Endothelial cell of umbilical vein (primary cell): Measurements from ENCODE around the gene GRAMD1B. TPM values are rescaled to one million over a fixed set of nuclear protein-coding genes. Genes with fewer than 3 reads are reported as not detected.

ENCODE experiments used
- BruUV-seq: library from RNA; stranded (reverse); fragments of 400-500 nt; replicated peaks from 2 replicates; lab custom pipeline; 2021; lab: Mats Ljungman, UMichigan
- CTCF ChIA-PET: fragments of 300-600, 350-600 bp; sonication (Branson Sonifier 250); formaldehyde crosslinking; loops from one replicate; lab custom pipeline; 2021; ENCODE audit warnings: antibody characterized with exemption, inconsistent platforms; lab: Charles Lee
- POLR2A ChIA-PET: fragments of 300-600, 350-600 bp; sonication (Branson Sonifier 250); formaldehyde crosslinking; loops from one replicate; lab custom pipeline; 2021; ENCODE audit warnings: antibody characterized with exemption, inconsistent platforms; lab: Charles Lee
- DNase-seq: peaks from one replicate; pipeline ENCODE4 v3.0.0-alpha.2; 2011; ENCODE audit warnings: low read depth, low spot score
- FAIRE-seq: peaks from 2 replicates; lab custom pipeline; 2011; peaks lifted over from hg19 to GRCh38; lab: Jason Lieb, UNC
- H2AFZ ChIP-seq: 2 replicates; pipeline ENCODE4 v1.6.0; 2012; ENCODE audit warnings: low read depth, low read length, control low read depth, inconsistent platforms
- H3K27ac ChIP-seq: 2 replicates; pipeline ENCODE4 v1.5.1; 2011; ENCODE audit warnings: low read depth, mild to moderate bottlenecking, control low read depth, low read length, moderate library complexity; ENCODE audit not compliant: insufficient read depth
- H3K27me3 ChIP-seq, 2 experiments: 2 replicates each; pipeline versions ENCODE4 v1.6.0 to v1.6.1; 2011; ENCODE audit warnings: low read length in 2 of 2, mixed read lengths in 1 of 2; ENCODE audit not compliant: control insufficient read depth in 2 of 2, insufficient read depth in 2 of 2
- H3K36me3 ChIP-seq, 2 experiments: 2 replicates in 1 of 2; 3 replicates in 1 of 2; pipeline ENCODE4 v1.5.1; 2011; ENCODE audit warnings: low read length in 2 of 2, mild to moderate bottlenecking in 1 of 2, moderate library complexity in 1 of 2; ENCODE audit not compliant: control insufficient read depth in 2 of 2, insufficient read depth in 2 of 2; ENCODE audit errors: extremely low read depth in 1 of 2
- H3K4me1 ChIP-seq: 3 replicates; pipeline ENCODE4 v1.5.1; 2011; ENCODE audit warnings: mild to moderate bottlenecking, low read length; ENCODE audit not compliant: control insufficient read depth, insufficient read depth; ENCODE audit errors: extremely low read depth
- H3K4me2 ChIP-seq: 2 replicates; pipeline ENCODE4 v1.6.1; 2011; ENCODE audit warnings: low read length, control low read depth, mixed read lengths; ENCODE audit not compliant: insufficient read depth
- H3K4me3 ChIP-seq, 3 experiments: fragments of 200-600 bp in 1 of 3; sonication (generic), shearing (Covaris generic) in 1 of 3; replicated peaks in 1 of 3; 2 replicates each; pipeline ENCODE4 v1.5.1; 2011 to 2016; ENCODE audit warnings: control low read depth in 3 of 3, low read length in 3 of 3, mild to moderate bottlenecking in 2 of 3, inconsistent platforms in 1 of 3, low read depth in 1 of 3, moderate library complexity in 1 of 3; ENCODE audit not compliant: insufficient read depth in 1 of 3
- H3K79me2 ChIP-seq: 2 replicates; pipeline ENCODE4 v1.6.0; 2012; ENCODE audit warnings: low read length, inconsistent platforms; ENCODE audit not compliant: control insufficient read depth, insufficient read depth
- H3K9ac ChIP-seq: replicated peaks from 2 replicates; pipeline ENCODE3; 2011; ENCODE audit warnings: low read length, control low read depth; ENCODE audit not compliant: insufficient read depth; ENCODE audit errors: extremely low read depth
- H3K9me1 ChIP-seq: replicated peaks from 3 replicates; pipeline ENCODE4 v1.6.0; 2011; ENCODE audit warnings: mild to moderate bottlenecking, low read length; ENCODE audit not compliant: control insufficient read depth, insufficient read depth; ENCODE audit errors: extremely low read depth
- H3K9me3 ChIP-seq: replicated peaks from 2 replicates; pipeline ENCODE4 v1.5.1; 2012; ENCODE audit warnings: low read length, inconsistent platforms; ENCODE audit not compliant: control insufficient read depth, insufficient read depth
- H4K20me1 ChIP-seq: replicated peaks from 2 replicates; pipeline ENCODE3; 2011; ENCODE audit warnings: mild to moderate bottlenecking, low read length; ENCODE audit not compliant: control insufficient read depth, insufficient read depth; ENCODE audit errors: extremely low read depth
- FOS ChIP-seq: IDR thresholded peaks from 2 replicates; pipeline ENCODE4 v1.6.1; 2011; ENCODE audit warnings: mild to moderate bottlenecking, low read length, moderate library complexity, borderline replicate concordance; ENCODE audit not compliant: insufficient read depth
- GATA2 ChIP-seq: IDR thresholded peaks from 2 replicates; pipeline ENCODE4 v1.7.0; 2011; ENCODE audit warnings: low read depth, mild to moderate bottlenecking, moderate library complexity, mixed read lengths, low read length; ENCODE audit not compliant: insufficient read length, insufficient read depth
- JUN ChIP-seq: IDR thresholded peaks from 2 replicates; pipeline ENCODE4 v1.6.1; 2011; ENCODE audit warnings: borderline replicate concordance, low read depth; ENCODE audit not compliant: insufficient read length, insufficient read depth
- POLR2A ChIP-seq: IDR thresholded peaks from 2 replicates; pipeline ENCODE4 v1.6.1; 2012; ENCODE audit warnings: low read depth, mild to moderate bottlenecking, control low read depth, low read length
- POLR2AphosphoS5 ChIP-seq: IDR thresholded peaks from 2 replicates; pipeline ENCODE4 v1.6.1; 2012; ENCODE audit warnings: low read depth, mild to moderate bottlenecking, control low read depth, low read length, moderate library complexity; ENCODE audit not compliant: insufficient read depth
- dilution Hi-C: fragments of 300-500 bp; cut with MboI; formaldehyde crosslinking; loops from one replicate; pipeline ENCODE4 v1.15.0; 2019; ENCODE audit warnings: low sequenced_read_pairs; ENCODE audit not compliant: extremely low pct_ligation_motif_present
- intact Hi-C: fragments of 100-400 bp; cut with micrococcal nuclease; formaldehyde crosslinking; loops from one replicate; pipeline ENCODE4 v1.10.0; 2022
- polyA plus RNA-seq, 4 experiments: library from polyadenylated mRNA; depleted of rRNA in 3 of 4; stranded (reverse) in 3 of 4; unstranded in 1 of 4; fragments of >200 nt; gene quantifications; 2 replicates each; pipeline versions ENCODE4 v1.2.1 to v1.2.3, GENCODE V29; 2011 to 2012; ENCODE audit warnings: missing spikeins in 1 of 4
- total RNA-seq: library from RNA; stranded (reverse); gene quantifications from 2 replicates; pipeline ENCODE4 v1.2.3, GENCODE V29; 2021
- TF ChIP-seq, protein P1 (sequence below): IDR thresholded peaks from 2 replicates; pipeline ENCODE4 v1.6.1; 2011; ENCODE audit not compliant: insufficient read depth, insufficient read length
- TF ChIP-seq, protein P2 (sequence below), 2 donors: IDR thresholded peaks; 1 replicate in 1 of 2; 2 replicates in 1 of 2; pipeline ENCODE4 v1.5.1; 2011; ENCODE audit warnings: low read length in 2 of 2, mild to moderate bottlenecking in 2 of 2, moderate library complexity in 2 of 2, control low read depth in 1 of 2, inconsistent platforms in 1 of 2, low read depth in 1 of 2; ENCODE audit not compliant: insufficient read depth in 1 of 2; ENCODE audit errors: extremely low read depth in 1 of 2

The GRAMD1B gene
- total and polyA plus RNA-seq, 2 donors (not counting 3 experiments of a cell fraction or from before 2014, with no cell fraction given), result 5.1 to 11.1 TPM

DNA sequence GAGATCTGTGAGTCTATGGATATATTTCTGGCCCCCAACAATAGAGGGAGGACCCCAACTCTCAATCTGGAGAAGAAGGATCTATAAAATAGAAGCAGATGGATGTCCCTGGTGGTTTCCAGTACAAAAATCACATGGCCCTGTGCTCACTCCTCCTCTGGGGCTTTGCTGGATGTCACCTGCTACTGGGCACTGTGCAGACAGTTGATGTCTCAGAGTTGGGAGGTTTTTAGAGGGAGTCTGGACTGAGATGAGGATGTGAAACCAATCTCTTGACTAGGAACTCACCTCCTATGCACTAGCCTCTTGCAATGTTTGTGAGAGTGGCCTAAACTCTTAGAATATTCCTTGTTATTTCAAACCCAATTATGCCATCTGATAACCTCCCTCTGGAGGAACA is 117.1 kb downstream of the GRAMD1B start:
- dilution Hi-C loops, result no loop called here

More for the DNA sequence above, 117.1 kb downstream of the GRAMD1B start:
- no peak overlapping the region for H3K27ac ChIP-seq
- H3K9me1 ChIP-seq, result no peaks in the 10 kb centered on the region
- H3K9ac ChIP-seq, result no peak overlapping the region
- DNase-seq (no peak), FAIRE-seq (no peak)
- no peaks in the 10 kb centered on the region for H3K4me1 ChIP-seq
- no peaks in the 10 kb centered on the region for H3K79me2 ChIP-seq
- ChIA-PET POLR2A (no interaction called here), CTCF (interaction anchor here (1.2 kb wide), 1 partner anchor 140 kb away, joined by 3 read pairs; no protein-coding TSS in a partner anchor)
- H3K9me3 ChIP-seq, result no peaks in the 10 kb centered on the region
- no peak overlapping the region for H3K4me2 ChIP-seq
- no peak overlapping the region for H2AFZ ChIP-seq
- H3K27me3 ChIP-seq, result no peaks in the 10 kb centered on the region
- intact Hi-C loops, result no loop called here
- H4K20me1 ChIP-seq, result peaks cover under 1% of the 10 kb centered on the region
- TF ChIP-seq POLR2A (no peak), FOS (no peak), GATA2 (no peak), POLR2AphosphoS5 (no peak), JUN (no peak)
- TF ChIP-seq, protein P1, sequence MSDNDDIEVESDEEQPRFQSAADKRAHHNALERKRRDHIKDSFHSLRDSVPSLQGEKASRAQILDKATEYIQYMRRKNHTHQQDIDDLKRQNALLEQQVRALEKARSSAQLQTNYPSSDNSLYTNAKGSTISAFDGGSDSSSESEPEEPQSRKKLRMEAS, result no peak
- TF ChIP-seq, protein P2, sequence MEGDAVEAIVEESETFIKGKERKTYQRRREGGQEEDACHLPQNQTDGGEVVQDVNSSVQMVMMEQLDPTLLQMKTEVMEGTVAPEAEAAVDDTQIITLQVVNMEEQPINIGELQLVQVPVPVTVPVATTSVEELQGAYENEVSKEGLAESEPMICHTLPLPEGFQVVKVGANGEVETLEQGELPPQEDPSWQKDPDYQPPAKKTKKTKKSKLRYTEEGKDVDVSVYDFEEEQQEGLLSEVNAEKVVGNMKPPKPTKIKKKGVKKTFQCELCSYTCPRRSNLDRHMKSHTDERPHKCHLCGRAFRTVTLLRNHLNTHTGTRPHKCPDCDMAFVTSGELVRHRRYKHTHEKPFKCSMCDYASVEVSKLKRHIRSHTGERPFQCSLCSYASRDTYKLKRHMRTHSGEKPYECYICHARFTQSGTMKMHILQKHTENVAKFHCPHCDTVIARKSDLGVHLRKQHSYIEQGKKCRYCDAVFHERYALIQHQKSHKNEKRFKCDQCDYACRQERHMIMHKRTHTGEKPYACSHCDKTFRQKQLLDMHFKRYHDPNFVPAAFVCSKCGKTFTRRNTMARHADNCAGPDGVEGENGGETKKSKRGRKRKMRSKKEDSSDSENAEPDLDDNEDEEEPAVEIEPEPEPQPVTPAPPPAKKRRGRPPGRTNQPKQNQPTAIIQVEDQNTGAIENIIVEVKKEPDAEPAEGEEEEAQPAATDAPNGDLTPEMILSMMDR (IDR thresholded peaks at IDR 0.05; ENCODE audit: extremely low read depth in 1 of 2, insufficient read depth in 1 of 2, low read depth in 1 of 2, low read length in 2 of 2), result no peak
- H3K36me3 ChIP-seq, result no peaks in the 10 kb centered on the region
- BruUV-seq, result no TSS peak
- no peak overlapping the region for H3K4me3 ChIP-seq
